Natural killer cell (primary cell): ENCODE results near the gene RBFOX1. TPM values are rescaled to one million over a fixed set of nuclear protein-coding genes. Genes with fewer than 3 reads are reported as not detected.

Experiments
- ATAC-seq, 3 donors: fragments of 150-1000 bp in 2 of 3; fragments of 200-7000 bp in 1 of 3; cut with Tn5 transposase; 1 replicate in 1 of 3; 2 replicates in 2 of 3; pipeline ENCODE4 v1.10.0; 2021; ENCODE audit warnings: mild to moderate bottlenecking in 2 of 3, moderate library complexity in 2 of 3
- DNase-seq, 2 donors: peaks; one replicate each; pipeline versions ENCODE4 v3.0.0 to v3.0.0-alpha.2; 2013 to 2021; ENCODE audit warnings: mixed read lengths in 1 of 2
- H3K27ac ChIP-seq: one replicate; pipeline ENCODE4 v1.5.1; 2013; ENCODE audit warnings: mild to moderate bottlenecking, low read length
- H3K27me3 ChIP-seq: one replicate; pipeline ENCODE4 v1.6.1; 2013; ENCODE audit warnings: low read length; ENCODE audit not compliant: control insufficient read depth, insufficient read depth
- H3K36me3 ChIP-seq: one replicate; pipeline ENCODE4 v1.6.1; 2013; ENCODE audit warnings: low read length; ENCODE audit not compliant: control insufficient read depth, insufficient read depth
- H3K4me1 ChIP-seq: one replicate; pipeline ENCODE4 v1.6.1; 2013; ENCODE audit warnings: low read length; ENCODE audit not compliant: control insufficient read depth, insufficient read depth
- H3K4me3 ChIP-seq: one replicate; pipeline ENCODE4 v1.5.1; 2013; ENCODE audit warnings: low read length
- H3K9me3 ChIP-seq: one replicate; pipeline ENCODE4 v1.6.1; 2013; ENCODE audit warnings: low read length; ENCODE audit not compliant: control insufficient read depth, insufficient read depth
- H3K27ac Mint-ChIP-seq, 2 donors: one replicate each; pipeline ENCODE4 v1.8.0; 2022; ENCODE audit warnings: mild to moderate bottlenecking in 2 of 2, mixed read lengths in 2 of 2, moderate library complexity in 1 of 2
- H3K27me3 Mint-ChIP-seq, 2 donors: one replicate each; pipeline ENCODE4 v1.8.0; 2022; ENCODE audit warnings: low read depth in 2 of 2, mixed read lengths in 2 of 2
- H3K36me3 Mint-ChIP-seq: one replicate; pipeline ENCODE4 v1.8.0; 2022; ENCODE audit warnings: mixed read lengths
- H3K4me1 Mint-ChIP-seq, 2 donors: one replicate each; pipeline ENCODE4 v1.8.0; 2022; ENCODE audit warnings: mixed read lengths in 2 of 2
- H3K4me3 Mint-ChIP-seq: one replicate; pipeline ENCODE4 v1.8.0; 2022; ENCODE audit warnings: mild to moderate bottlenecking, moderate library complexity, mixed read lengths
- H3K9me3 Mint-ChIP-seq, 2 donors: one replicate each; pipeline ENCODE4 v1.8.0; 2022; ENCODE audit warnings: mixed read lengths in 2 of 2
- WGBS: methylation state at CpG from one replicate; pipeline ENCODE4 v1.1.7; 2013; ENCODE audit warnings: missing lambda C conversion rate; ENCODE audit not compliant: insufficient coverage; 5-methylcytosine and 5-hydroxymethylcytosine counted together
- intact Hi-C: fragments of 100-400 bp; cut with micrococcal nuclease; formaldehyde crosslinking; loops from one replicate; pipeline ENCODE4 v1.14.2; 2022
- total RNA-seq, 4 donors: library from RNA; stranded (reverse); fragments of 120-200 nt in 1 of 4; gene quantifications; one replicate each; pipeline versions ENCODE4 v1.2.3 to v1.2.4, GENCODE V29; 2013 to 2022
- TF ChIP-seq, protein P1 (sequence below): fragments of 200-600 bp; IDR thresholded peaks from one replicate; pipeline ENCODE4 v1.8.0; 2022; ENCODE audit warnings: antibody characterized with exemption

RBFOX1 gene
- total RNA-seq, 3 donors from 2014 or later (not counting 1 experiment from before 2014, with no cell fraction given), result not detected

GRCh38 chr16:7508656-7509055, 176.0 kb downstream of the RBFOX1 start:
- ATAC-seq (no peak), DNase-seq (no peak)
- no peaks in the 10 kb centered on the region for H3K36me3 ChIP-seq
- no peaks in the 10 kb centered on the region for H3K27me3 ChIP-seq
- H3K4me3 ChIP-seq, result no peak overlapping the region
- H3K4me1 Mint-ChIP-seq, result no peaks in the 10 kb centered on the region
- H3K27me3 Mint-ChIP-seq, result no peaks in the 10 kb centered on the region
- TF ChIP-seq, protein P1, sequence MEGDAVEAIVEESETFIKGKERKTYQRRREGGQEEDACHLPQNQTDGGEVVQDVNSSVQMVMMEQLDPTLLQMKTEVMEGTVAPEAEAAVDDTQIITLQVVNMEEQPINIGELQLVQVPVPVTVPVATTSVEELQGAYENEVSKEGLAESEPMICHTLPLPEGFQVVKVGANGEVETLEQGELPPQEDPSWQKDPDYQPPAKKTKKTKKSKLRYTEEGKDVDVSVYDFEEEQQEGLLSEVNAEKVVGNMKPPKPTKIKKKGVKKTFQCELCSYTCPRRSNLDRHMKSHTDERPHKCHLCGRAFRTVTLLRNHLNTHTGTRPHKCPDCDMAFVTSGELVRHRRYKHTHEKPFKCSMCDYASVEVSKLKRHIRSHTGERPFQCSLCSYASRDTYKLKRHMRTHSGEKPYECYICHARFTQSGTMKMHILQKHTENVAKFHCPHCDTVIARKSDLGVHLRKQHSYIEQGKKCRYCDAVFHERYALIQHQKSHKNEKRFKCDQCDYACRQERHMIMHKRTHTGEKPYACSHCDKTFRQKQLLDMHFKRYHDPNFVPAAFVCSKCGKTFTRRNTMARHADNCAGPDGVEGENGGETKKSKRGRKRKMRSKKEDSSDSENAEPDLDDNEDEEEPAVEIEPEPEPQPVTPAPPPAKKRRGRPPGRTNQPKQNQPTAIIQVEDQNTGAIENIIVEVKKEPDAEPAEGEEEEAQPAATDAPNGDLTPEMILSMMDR, result no peak
- 81% methylated on average over 3 of the region's 3 CpGs for WGBS
- H3K4me3 Mint-ChIP-seq, result no peak overlapping the region
- H3K27ac ChIP-seq, result no peak overlapping the region
- no peak overlapping the region for H3K27ac Mint-ChIP-seq
- H3K9me3 Mint-ChIP-seq, result no peaks in the 10 kb centered on the region
- intact Hi-C loops, result no loop called here
- H3K4me1 ChIP-seq, result no peaks in the 10 kb centered on the region
- H3K9me3 ChIP-seq, result peaks cover 2% of the 10 kb centered on the region
- H3K36me3 Mint-ChIP-seq, result no peaks in the 10 kb centered on the region

DNA sequence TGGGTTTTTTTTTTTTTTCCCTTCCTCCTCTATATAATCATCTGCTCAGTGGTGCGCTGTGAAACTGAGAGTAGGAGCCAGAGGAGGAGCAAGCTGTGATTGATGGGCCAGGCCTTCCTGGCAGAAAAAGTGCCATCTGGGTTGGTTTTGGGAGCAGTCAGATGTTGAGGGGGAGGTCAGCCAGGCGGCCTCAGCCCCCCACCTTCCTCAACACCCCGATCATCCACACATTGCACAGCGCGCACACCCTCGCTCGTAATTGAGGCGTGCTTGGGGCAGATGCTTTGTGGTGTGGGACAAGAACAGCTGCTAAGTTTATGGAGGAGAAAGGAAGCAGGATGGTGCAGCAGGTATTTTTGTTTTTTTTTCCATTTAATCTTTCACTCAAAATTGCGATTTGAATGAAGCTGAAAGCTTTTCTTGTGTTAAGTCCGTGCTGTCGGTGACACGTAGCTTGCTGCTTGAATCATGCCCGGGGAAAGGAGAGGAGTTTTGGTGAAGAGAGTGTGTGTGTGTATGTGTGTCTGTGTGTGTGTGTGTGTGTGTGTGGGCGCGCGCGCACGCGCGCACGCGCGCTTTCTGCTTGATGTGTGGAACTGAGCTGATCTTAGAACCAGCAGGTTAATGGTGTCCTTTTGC, 177.4 kb downstream of the RBFOX1 start:
- WGBS, result 83% methylated on average over 18 of the region's 23 CpGs
- no peak overlapping the region for H3K27ac ChIP-seq
- no peaks in the 10 kb centered on the region for H3K27me3 ChIP-seq
- TF ChIP-seq, protein P1, result no peak
- H3K9me3 Mint-ChIP-seq, result peaks cover 0 to 3% of the 10 kb centered on the region in 2 donors
- peaks cover 2% of the 10 kb centered on the region for H3K9me3 ChIP-seq
- no peak overlapping the region for H3K4me3 Mint-ChIP-seq
- no peaks in the 10 kb centered on the region for H3K4me1 ChIP-seq
- H3K27ac Mint-ChIP-seq, result no peak overlapping the region
- no peaks in the 10 kb centered on the region for H3K36me3 ChIP-seq
- no peaks in the 10 kb centered on the region for H3K36me3 Mint-ChIP-seq
- DNase-seq (no peak), ATAC-seq (no peak)
- no peaks in the 10 kb centered on the region for H3K4me1 Mint-ChIP-seq
- H3K4me3 ChIP-seq, result no peak overlapping the region
- H3K27me3 Mint-ChIP-seq, result no peaks in the 10 kb centered on the region
- intact Hi-C loops, result no loop called here

DNA sequence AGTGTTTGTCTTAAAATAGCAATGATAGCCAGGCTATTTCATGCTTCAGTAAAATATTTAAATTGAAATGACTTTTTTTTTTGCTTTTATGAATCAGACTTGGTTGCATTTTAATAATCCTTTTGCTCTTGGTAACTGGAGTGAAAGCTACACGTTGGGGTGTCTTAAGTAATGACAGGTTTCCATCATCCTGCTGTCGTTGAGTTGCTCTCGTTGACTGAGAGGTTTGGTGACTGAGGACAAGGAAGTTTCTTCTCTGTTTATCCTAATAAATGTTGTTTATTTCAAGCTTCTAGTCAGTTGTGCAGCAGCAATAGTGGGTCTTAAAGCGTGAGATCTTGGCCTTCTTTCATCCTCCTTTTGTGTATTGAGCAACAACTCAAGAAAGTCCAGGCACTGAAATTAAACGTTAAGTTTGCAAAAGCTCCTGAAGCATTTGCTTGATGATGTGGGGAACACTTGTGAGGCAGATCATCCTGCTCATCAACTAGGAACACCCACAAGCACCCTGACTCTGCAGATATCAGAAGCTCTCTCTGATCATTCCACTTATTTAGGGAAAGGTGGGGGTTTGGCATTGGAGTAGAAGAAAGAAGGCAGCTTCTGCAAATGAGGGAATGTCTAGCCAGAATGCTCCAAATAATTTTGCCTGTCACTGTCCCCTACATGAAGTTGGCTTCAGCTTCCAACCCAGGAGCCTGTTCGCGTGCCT, 179.1 kb downstream of the RBFOX1 start:
- Histone ChIP-seq H3K36me3 (no peaks in the 10 kb centered on the region), H3K4me3 (no peak overlapping the region), H3K27ac (no peak overlapping the region), H3K4me1 (no peaks in the 10 kb centered on the region), H3K27me3 (no peaks in the 10 kb centered on the region), H3K9me3 (peaks cover 2% of the 10 kb centered on the region)
- Mint-ChIP-seq H3K9me3 (peaks cover 0 to 3% of the 10 kb centered on the region in 2 donors), H3K27me3 (no peaks in the 10 kb centered on the region), H3K27ac (no peak overlapping the region), H3K4me3 (no peak overlapping the region), H3K36me3 (no peaks in the 10 kb centered on the region), H3K4me1 (no peaks in the 10 kb centered on the region)
- DNase-seq, result no peak
- TF ChIP-seq, protein P1, result no peak
- WGBS, result 75% methylated on average over 7 of the region's 7 CpGs
- intact Hi-C loops, result no loop called here
- ATAC-seq, result no peak
